ENCODE measurements around the gene CERK. TPM values are rescaled to one million over a fixed set of nuclear protein-coding genes. Genes with fewer than 3 reads are reported as not detected.
A peak's percentile ranks its signal among the peaks of the same experiment; 100 is the strongest.

Gene CERK
- total and polyA plus RNA-seq, 2 of the 13 experiments (the other 11 are each of a cell fraction or from before 2014, with no cell fraction given), result 40.3 to 41.9 TPM

GRCh38 chr22:46754110-46754799 lies 16.2 kb upstream of the CERK start (continued):
- TF ChIP-seq ZBTB20 (CRISPR knock-in tag; IDR thresholded peaks at IDR 0.05; ENCODE audit: borderline replicate concordance, low read depth) (peak; percentile 74; the same call in 1 of the 2 replicates), KDM4B (CRISPR knock-in tag; IDR thresholded peaks at IDR 0.05) (no peak), MAFG (CRISPR knock-in tag; IDR thresholded peaks at IDR 0.05) (no peak), CBFB (CRISPR knock-in tag; IDR thresholded peaks at IDR 0.05) (no peak), RFXAP (CRISPR knock-in tag; IDR thresholded peaks at IDR 0.05; ENCODE audit: borderline replicate concordance) (0 out of 2 replicates have a peak, but pooled peaks have one; percentile 48), ZNF589 (CRISPR knock-in tag; conservative IDR thresholded peaks at IDR 0.05) (peak; percentile 81; the same call in 1 of the 2 replicates), ZNF234 (CRISPR knock-in tag; conservative IDR thresholded peaks at IDR 0.05) (no peak), ZNF749 (CRISPR knock-in tag; IDR thresholded peaks at IDR 0.05; ENCODE audit: borderline replicate concordance) (no peak), ZNF670 (CRISPR knock-in tag; IDR thresholded peaks at IDR 0.05; ENCODE audit: borderline replicate concordance) (0 out of 2 replicates have a peak, but pooled peaks have one; percentile 75), ZNF317 (CRISPR knock-in tag; IDR thresholded peaks at IDR 0.05) (peak; percentile 92), ZNF703 (CRISPR knock-in tag; IDR thresholded peaks at IDR 0.05; ENCODE audit: borderline replicate concordance) (no peak), GABPB1 (CRISPR knock-in tag; IDR thresholded peaks at IDR 0.05) (peak; percentile 83)
- TF ChIP-seq, protein P1, sequence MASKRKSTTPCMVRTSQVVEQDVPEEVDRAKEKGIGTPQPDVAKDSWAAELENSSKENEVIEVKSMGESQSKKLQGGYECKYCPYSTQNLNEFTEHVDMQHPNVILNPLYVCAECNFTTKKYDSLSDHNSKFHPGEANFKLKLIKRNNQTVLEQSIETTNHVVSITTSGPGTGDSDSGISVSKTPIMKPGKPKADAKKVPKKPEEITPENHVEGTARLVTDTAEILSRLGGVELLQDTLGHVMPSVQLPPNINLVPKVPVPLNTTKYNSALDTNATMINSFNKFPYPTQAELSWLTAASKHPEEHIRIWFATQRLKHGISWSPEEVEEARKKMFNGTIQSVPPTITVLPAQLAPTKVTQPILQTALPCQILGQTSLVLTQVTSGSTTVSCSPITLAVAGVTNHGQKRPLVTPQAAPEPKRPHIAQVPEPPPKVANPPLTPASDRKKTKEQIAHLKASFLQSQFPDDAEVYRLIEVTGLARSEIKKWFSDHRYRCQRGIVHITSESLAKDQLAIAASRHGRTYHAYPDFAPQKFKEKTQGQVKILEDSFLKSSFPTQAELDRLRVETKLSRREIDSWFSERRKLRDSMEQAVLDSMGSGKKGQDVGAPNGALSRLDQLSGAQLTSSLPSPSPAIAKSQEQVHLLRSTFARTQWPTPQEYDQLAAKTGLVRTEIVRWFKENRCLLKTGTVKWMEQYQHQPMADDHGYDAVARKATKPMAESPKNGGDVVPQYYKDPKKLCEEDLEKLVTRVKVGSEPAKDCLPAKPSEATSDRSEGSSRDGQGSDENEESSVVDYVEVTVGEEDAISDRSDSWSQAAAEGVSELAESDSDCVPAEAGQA (IDR thresholded peaks at IDR 0.05; ENCODE audit: low read depth), result peak; percentile 70; the same call in 1 of the 2 replicates
- TF ChIP-seq, protein P1 (CRISPR knock-in tag; IDR thresholded peaks at IDR 0.05; ENCODE audit: borderline replicate concordance), result no peak
- TF ChIP-seq, protein P2, sequence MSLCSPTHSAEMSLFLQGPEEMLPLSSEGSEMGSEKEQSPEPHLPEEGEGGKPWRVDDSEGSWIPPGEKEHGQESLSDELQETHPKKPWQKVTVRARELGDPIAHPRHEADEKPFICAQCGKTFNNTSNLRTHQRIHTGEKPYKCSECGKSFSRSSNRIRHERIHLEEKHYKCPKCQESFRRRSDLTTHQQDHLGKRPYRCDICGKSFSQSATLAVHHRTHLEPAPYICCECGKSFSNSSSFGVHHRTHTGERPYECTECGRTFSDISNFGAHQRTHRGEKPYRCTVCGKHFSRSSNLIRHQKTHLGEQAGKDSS (CRISPR knock-in tag; IDR thresholded peaks at IDR 0.05; ENCODE audit: borderline replicate concordance, low read depth), result peak; percentile 95
- TF ChIP-seq, protein P3, sequence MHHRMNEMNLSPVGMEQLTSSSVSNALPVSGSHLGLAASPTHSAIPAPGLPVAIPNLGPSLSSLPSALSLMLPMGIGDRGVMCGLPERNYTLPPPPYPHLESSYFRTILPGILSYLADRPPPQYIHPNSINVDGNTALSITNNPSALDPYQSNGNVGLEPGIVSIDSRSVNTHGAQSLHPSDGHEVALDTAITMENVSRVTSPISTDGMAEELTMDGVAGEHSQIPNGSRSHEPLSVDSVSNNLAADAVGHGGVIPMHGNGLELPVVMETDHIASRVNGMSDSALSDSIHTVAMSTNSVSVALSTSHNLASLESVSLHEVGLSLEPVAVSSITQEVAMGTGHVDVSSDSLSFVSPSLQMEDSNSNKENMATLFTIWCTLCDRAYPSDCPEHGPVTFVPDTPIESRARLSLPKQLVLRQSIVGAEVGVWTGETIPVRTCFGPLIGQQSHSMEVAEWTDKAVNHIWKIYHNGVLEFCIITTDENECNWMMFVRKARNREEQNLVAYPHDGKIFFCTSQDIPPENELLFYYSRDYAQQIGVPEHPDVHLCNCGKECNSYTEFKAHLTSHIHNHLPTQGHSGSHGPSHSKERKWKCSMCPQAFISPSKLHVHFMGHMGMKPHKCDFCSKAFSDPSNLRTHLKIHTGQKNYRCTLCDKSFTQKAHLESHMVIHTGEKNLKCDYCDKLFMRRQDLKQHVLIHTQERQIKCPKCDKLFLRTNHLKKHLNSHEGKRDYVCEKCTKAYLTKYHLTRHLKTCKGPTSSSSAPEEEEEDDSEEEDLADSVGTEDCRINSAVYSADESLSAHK (CRISPR knock-in tag; IDR thresholded peaks at IDR 0.05; ENCODE audit: borderline replicate concordance), result no peak

Measured in HepG2 (cell line).